OCI-LY1 (cell line): Measurements from ENCODE around the gene POU6F2.
"Not testable (repeated sequence)": the region's sequence is repeated elsewhere in the genome, so short reads cannot be mapped to it uniquely, and the experiment has no call there.

Experiments
- H2AFZ ChIP-seq: fragments of 200-600 bp; sonication (generic), shearing (Covaris generic); 2 replicates; pipeline ENCODE4 v1.6.0; 2014; ENCODE audit warnings: antibody characterized with exemption, mild to moderate bottlenecking, low read length
- H3F3A ChIP-seq: fragments of 200-600 bp; sonication (generic), shearing (Covaris generic); 2 replicates; pipeline ENCODE4 v1.6.0; 2014; ENCODE audit warnings: mild to moderate bottlenecking, antibody characterized with exemption, low read length, moderate library complexity; ENCODE audit not compliant: insufficient read depth
- H3K27ac ChIP-seq: fragments of 200-600 bp; sonication (generic); 2 replicates; pipeline ENCODE4 v1.5.1; 2014; ENCODE audit warnings: low read length, mixed run types, mild to moderate bottlenecking, low read depth; ENCODE audit not compliant: poor library complexity, severe bottlenecking
- H3K27me3 ChIP-seq: fragments of 200-600 bp; sonication (generic); 2 replicates; pipeline ENCODE4 v1.6.0; 2014; ENCODE audit warnings: antibody characterized with exemption, mild to moderate bottlenecking, low read length, moderate library complexity; ENCODE audit not compliant: insufficient read depth
- H3K36me3 ChIP-seq: fragments of 200-600 bp; sonication (generic); 2 replicates; pipeline ENCODE4 v1.6.1; 2014; ENCODE audit warnings: mild to moderate bottlenecking, antibody characterized with exemption, low read length, moderate library complexity, mixed read lengths; ENCODE audit not compliant: insufficient read depth
- H3K4me1 ChIP-seq: fragments of 200-600 bp; sonication (generic); 2 replicates; pipeline ENCODE4 v1.5.1; 2014; ENCODE audit warnings: mild to moderate bottlenecking, low read length, moderate library complexity; ENCODE audit not compliant: insufficient read depth, severe bottlenecking
- H3K4me2 ChIP-seq: fragments of 200-600 bp; sonication (generic), shearing (Covaris generic); 2 replicates; pipeline ENCODE4 v1.6.1; 2014; ENCODE audit warnings: low read length
- H3K4me3 ChIP-seq: fragments of 200-600 bp; sonication (generic); 2 replicates; pipeline ENCODE4 v1.5.1; 2014; ENCODE audit warnings: low read length, low read depth, mild to moderate bottlenecking, mixed read lengths; ENCODE audit not compliant: poor library complexity, severe bottlenecking
- H3K79me2 ChIP-seq: fragments of 200-600 bp; shearing (Covaris generic); 2 replicates; pipeline ENCODE4 v1.6.1; 2016; ENCODE audit warnings: mixed run types, low read length, mixed read lengths; ENCODE audit not compliant: insufficient read depth
- H3K9ac ChIP-seq: fragments of 200-600 bp; sonication (generic), shearing (Covaris generic); 2 replicates; pipeline ENCODE4 v1.6.1; 2014; ENCODE audit warnings: mild to moderate bottlenecking, low read length, mixed read lengths
- H3K9me2 ChIP-seq: fragments of 200-600 bp; sonication (generic), shearing (Covaris generic); 2 replicates; pipeline ENCODE4 v1.6.1; 2014; ENCODE audit warnings: low read depth, mild to moderate bottlenecking, low read length, mixed read lengths
- H3K9me3 ChIP-seq: fragments of 200-600 bp; shearing (Covaris generic); 2 replicates; pipeline ENCODE4 v1.6.1; 2014; ENCODE audit warnings: low read length, mixed read lengths
- H4K20me1 ChIP-seq: fragments of 200-600 bp; sonication (generic), shearing (Covaris generic); 2 replicates; pipeline ENCODE4 v1.6.0; 2016; ENCODE audit warnings: mild to moderate bottlenecking, low read length; ENCODE audit not compliant: insufficient read depth
- EZH2 ChIP-seq: fragments of 200-600 bp; sonication (generic), shearing (Covaris generic); IDR thresholded peaks from 2 replicates; pipeline ENCODE4 v1.8.0; 2017; ENCODE audit warnings: borderline replicate concordance, mixed run types, mild to moderate bottlenecking, antibody characterized with exemption, low read length, moderate library complexity, mixed read lengths
- TF ChIP-seq, protein P1 (sequence below): fragments of 200-600 bp; sonication (generic), shearing (Covaris generic); IDR thresholded peaks from 2 replicates; pipeline ENCODE4 v1.5.1; 2017; ENCODE audit warnings: mild to moderate bottlenecking, antibody characterized with exemption, low read length, moderate library complexity, mixed read lengths

Gene POU6F2

DNA sequence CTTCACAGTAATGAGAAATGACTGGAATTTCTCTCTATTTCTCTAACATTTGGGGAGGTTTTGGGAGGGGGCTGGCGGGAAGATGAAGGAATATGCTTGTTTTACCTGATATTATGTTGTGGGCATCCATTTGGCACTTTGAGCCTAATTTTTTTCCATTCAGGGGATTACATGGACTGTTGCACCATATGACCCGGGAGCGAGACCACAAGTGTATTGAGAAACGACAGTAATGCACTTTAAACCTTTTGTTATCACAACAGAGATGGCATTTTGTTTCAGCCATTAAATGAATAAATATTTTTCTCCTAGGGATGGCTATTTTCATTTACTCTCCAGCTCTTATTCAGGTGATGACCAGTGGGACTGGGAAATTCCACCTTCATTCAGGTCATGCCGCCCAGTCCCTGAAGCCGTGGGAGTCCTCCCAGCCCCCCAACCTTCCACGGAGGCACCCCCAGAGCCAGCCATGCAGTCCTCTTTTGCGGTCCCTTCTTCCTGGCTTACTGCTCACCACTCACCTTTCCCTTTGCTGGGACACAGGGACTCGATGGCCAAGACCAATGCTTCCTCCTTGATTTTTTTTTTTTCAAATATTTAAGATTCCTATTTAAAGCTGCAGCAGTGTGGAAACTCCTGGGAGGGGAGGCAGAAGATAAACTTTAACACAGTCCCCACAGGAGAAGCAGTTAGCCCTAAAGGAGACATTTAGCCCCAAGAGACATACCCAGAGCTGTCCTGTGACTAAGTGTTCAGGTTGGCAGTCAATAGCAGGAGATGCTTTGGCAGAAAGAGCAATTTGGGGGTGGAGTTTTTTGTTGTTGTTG lies 397.6 kb downstream of the POU6F2 start:
- Histone ChIP-seq H3K9me2 (no peaks in the 10 kb centered on the region), H3K79me2 (no peaks in the 10 kb centered on the region), H3K9ac (no peak overlapping the region), H3F3A (no peaks in the 10 kb centered on the region), H3K27ac (no peak overlapping the region), H3K27me3 (no peaks in the 10 kb centered on the region), H3K4me2 (no peak overlapping the region), H3K9me3 (no peaks in the 10 kb centered on the region), H3K4me3 (no peak overlapping the region), H2AFZ (no peak overlapping the region), H3K36me3 (no peaks in the 10 kb centered on the region), H3K4me1 (no peaks in the 10 kb centered on the region), H4K20me1 (no peaks in the 10 kb centered on the region)
- no peak for TF ChIP-seq EZH2

DNA sequence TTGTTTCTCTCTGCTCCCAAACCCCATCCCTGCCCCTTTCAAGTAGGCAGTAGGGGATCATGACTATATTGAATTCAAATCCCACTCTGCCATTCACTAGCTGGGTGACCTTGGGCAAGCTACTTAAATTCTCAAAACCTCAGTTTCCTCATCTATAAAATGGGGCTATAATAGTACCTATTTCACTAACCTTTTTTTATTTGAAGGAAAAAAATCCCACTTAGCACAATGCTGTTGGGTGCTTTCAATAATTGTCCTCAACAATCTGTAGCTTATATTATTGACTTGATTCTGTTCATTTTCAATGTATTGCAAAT lies 398.1 kb downstream of the POU6F2 start:
- H3K9me2 ChIP-seq: no peaks in the 10 kb centered on the region
- H3K4me1 ChIP-seq: no peaks in the 10 kb centered on the region
- H3K79me2 ChIP-seq: no peaks in the 10 kb centered on the region
- no peak overlapping the region for H2AFZ ChIP-seq
- H3K9me3 ChIP-seq: no peaks in the 10 kb centered on the region
- H3F3A ChIP-seq: no peaks in the 10 kb centered on the region
- no peak overlapping the region for H3K4me2 ChIP-seq
- H3K9ac ChIP-seq: no peak overlapping the region
- H4K20me1 ChIP-seq: no peaks in the 10 kb centered on the region
- H3K36me3 ChIP-seq: no peaks in the 10 kb centered on the region
- H3K4me3 ChIP-seq: no peak overlapping the region
- TF ChIP-seq, protein P1, sequence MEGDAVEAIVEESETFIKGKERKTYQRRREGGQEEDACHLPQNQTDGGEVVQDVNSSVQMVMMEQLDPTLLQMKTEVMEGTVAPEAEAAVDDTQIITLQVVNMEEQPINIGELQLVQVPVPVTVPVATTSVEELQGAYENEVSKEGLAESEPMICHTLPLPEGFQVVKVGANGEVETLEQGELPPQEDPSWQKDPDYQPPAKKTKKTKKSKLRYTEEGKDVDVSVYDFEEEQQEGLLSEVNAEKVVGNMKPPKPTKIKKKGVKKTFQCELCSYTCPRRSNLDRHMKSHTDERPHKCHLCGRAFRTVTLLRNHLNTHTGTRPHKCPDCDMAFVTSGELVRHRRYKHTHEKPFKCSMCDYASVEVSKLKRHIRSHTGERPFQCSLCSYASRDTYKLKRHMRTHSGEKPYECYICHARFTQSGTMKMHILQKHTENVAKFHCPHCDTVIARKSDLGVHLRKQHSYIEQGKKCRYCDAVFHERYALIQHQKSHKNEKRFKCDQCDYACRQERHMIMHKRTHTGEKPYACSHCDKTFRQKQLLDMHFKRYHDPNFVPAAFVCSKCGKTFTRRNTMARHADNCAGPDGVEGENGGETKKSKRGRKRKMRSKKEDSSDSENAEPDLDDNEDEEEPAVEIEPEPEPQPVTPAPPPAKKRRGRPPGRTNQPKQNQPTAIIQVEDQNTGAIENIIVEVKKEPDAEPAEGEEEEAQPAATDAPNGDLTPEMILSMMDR: no peak
- TF ChIP-seq EZH2: no peak
- H3K27me3 ChIP-seq: no peaks in the 10 kb centered on the region
- no peak overlapping the region for H3K27ac ChIP-seq

DNA sequence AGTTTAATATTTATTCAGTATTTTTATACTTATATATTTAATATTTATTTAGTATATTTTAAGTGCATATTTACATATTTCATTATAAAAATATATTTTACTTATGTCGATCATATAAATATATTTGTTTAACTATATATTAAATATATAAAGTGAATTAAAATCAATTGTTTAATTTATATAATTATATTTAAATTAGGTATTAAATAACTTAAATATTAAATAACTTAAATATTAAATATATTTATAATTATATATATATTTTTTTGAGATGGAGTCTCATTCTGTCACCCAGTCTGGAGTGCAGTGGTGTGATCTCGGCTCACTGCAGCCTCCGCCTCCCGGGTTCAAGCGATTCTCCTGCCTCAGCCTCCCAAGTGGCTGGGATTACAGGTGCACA lies 399.2 kb downstream of the POU6F2 start:
- not testable (repeated sequence) for H3K36me3 ChIP-seq, H3K9ac ChIP-seq, H3K27me3 ChIP-seq, H3F3A ChIP-seq, H3K27ac ChIP-seq, H3K9me3 ChIP-seq, H3K4me2 ChIP-seq, H3K4me3 ChIP-seq, H3K9me2 ChIP-seq, H3K4me1 ChIP-seq, H2AFZ ChIP-seq, H3K79me2 ChIP-seq, H4K20me1 ChIP-seq

DNA sequence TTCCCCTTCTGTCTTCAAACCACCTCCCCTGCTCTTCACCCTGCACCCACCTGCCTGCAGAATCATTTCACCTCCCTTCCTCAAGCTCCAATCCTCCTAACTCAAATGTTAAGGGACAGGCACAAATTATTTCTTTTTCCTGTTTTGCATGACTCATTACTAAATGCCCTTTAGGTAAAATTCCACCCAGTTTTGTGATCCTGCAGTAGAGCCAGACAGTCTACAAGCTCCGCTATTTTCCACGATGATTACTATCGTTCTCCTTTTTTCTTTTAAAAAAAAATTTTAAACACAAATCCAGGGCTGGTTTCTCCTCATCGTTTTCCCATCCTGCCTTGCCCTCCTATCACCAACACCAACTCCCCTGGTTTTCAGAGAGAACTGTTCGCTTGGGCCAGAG lies 401.7 kb downstream of the POU6F2 start:
- Histone ChIP-seq H3K4me2 (no peak overlapping the region), H3K9me3 (no peaks in the 10 kb centered on the region), H2AFZ (no peak overlapping the region), H3K27ac (no peak overlapping the region), H3K36me3 (no peaks in the 10 kb centered on the region), H3K9me2 (no peaks in the 10 kb centered on the region), H3K4me1 (no peaks in the 10 kb centered on the region), H3K4me3 (no peak overlapping the region), H3K9ac (no peak overlapping the region), H3K27me3 (no peaks in the 10 kb centered on the region), H3K79me2 (no peaks in the 10 kb centered on the region), H3F3A (no peaks in the 10 kb centered on the region), H4K20me1 (no peaks in the 10 kb centered on the region)
- no peak for TF ChIP-seq EZH2
- TF ChIP-seq, protein P1: no peak
